Stomach (tissue), 9 donors: Measurements from ENCODE around the gene ZNF611. TPM values are rescaled to one million over a fixed set of nuclear protein-coding genes. Genes with fewer than 3 reads are reported as not detected.

Experiments used
- DNase-seq, 2 donors: peaks; one replicate each; pipeline versions ENCODE4 v3.0.0 to v3.0.0-alpha.2; 2013 to 2019
- H3K27ac ChIP-seq, 5 donors: fragments of 200-600 bp in 4 of 5; sonication (generic) in 4 of 5; one replicate each; pipeline ENCODE4 v1.5.1; 2013 to 2019; ENCODE audit warnings: mild to moderate bottlenecking in 1 of 5, moderate library complexity in 1 of 5
- H3K27me3 ChIP-seq, 3 donors: fragments of 200-600 bp; sonication (generic); one replicate each; pipeline ENCODE4 v1.5.1; 2017 to 2019; ENCODE audit warnings: mixed run types in 1 of 3
- H3K36me3 ChIP-seq, 4 donors: fragments of 200-600 bp; sonication (generic); 1 replicate in 3 of 4; 2 replicates in 1 of 4; pipeline ENCODE4 v1.5.1; 2016 to 2019
- H3K4me1 ChIP-seq, 4 donors: fragments of 200-600 bp; sonication (generic); one replicate each; pipeline ENCODE4 v1.5.1; 2016 to 2019
- H3K4me3 ChIP-seq, 4 donors: fragments of 200-600 bp; sonication (generic) in 3 of 4; one replicate each; pipeline ENCODE4 v1.5.1; 2016 to 2019; ENCODE audit warnings: mild to moderate bottlenecking in 1 of 4
- H3K9me3 ChIP-seq, 4 donors: fragments of 200-600 bp; sonication (generic); one replicate each; pipeline ENCODE4 v1.5.1; 2016 to 2019
- CTCF ChIP-seq, 7 experiments: fragments of 450-650 bp in 4 of 7; fragments of 200-600 bp in 3 of 7; sonication (generic) in 3 of 7; IDR thresholded peaks; one replicate each; pipeline ENCODE4 v1.5.1; 2016 to 2019; ENCODE audit warnings: antibody characterized with exemption in 7 of 7, control low read depth in 2 of 7, mild to moderate bottlenecking in 1 of 7
- EP300 ChIP-seq: sonication (generic); formaldehyde crosslinking; IDR thresholded peaks from one replicate; pipeline ENCODE4 v1.6.1; 2017; ENCODE audit warnings: antibody characterized with exemption
- POLR2A ChIP-seq, 4 donors: fragments of 450-650 bp; IDR thresholded peaks; one replicate each; pipeline ENCODE4 v1.6.1; 2016; ENCODE audit warnings: antibody characterized with exemption in 4 of 4, control low read depth in 2 of 4, mild to moderate bottlenecking in 1 of 4, moderate library complexity in 1 of 4
- POLR2AphosphoS5 ChIP-seq, 3 donors: sonication (generic); formaldehyde crosslinking; IDR thresholded peaks; one replicate each; pipeline ENCODE4 v1.6.1; 2016; ENCODE audit warnings: antibody characterized with exemption in 3 of 3
- whole genome bisulfite sequencing, 5 donors: extraction: QIAGEN DNeasy Blood & Tissue Kit in 3 of 5; methylation state at CpG; one replicate each; pipeline versions ENCODE4 v1.1.5 to v1.1.7; 2013 to 2018; 5-methylcytosine and 5-hydroxymethylcytosine counted together
- intact Hi-C: fragments of 100-400 bp; cut with DNase I; formaldehyde crosslinking; loops from one replicate; pipeline ENCODE4 v1.15.1; 2023; ENCODE audit warnings: low total_unique reads
- polyA plus RNA-seq, 3 donors: library from polyadenylated mRNA; stranded (reverse); fragments of 200-250 nt; gene quantifications; one replicate each; pipeline ENCODE4 v1.2.3, GENCODE V29; 2013
- total RNA-seq, 5 donors: library from RNA; depleted of rRNA; stranded (reverse); fragments of >200 nt; gene quantifications; one replicate each; pipeline versions ENCODE4 v1.1.0 to v1.2.3, GENCODE V29; 2014 to 2016
- donor health status: healthy with polysubstance abuse.
- donor health status: Bipolar disorder and iron deficiency.
- donor health status: healthy.

The ZNF611 gene
- total and polyA plus RNA-seq, 8 donors = 1.6 to 58.5 (median 6.3) TPM

GRCh38 chr19:52662631-52663030, 72.2 kb downstream of the ZNF611 start:
- Histone ChIP-seq H3K27ac (no peak overlapping the region), H3K4me3 (no peak overlapping the region), H3K4me1 (peaks cover 0 to 6% (median 0%) of the 10 kb centered on the region in 4 donors), H3K36me3 (peaks cover 4 to 58% (median 38%) of the 10 kb centered on the region in 4 donors), H3K27me3 (no peaks in the 10 kb centered on the region), H3K9me3 (peaks cover 0 to 12% (median 2%) of the 10 kb centered on the region in 4 donors)
- intact Hi-C loops = no loop called here
- no peak for TF ChIP-seq POLR2AphosphoS5 (IDR thresholded peaks at IDR 0.05)
- no peak for TF ChIP-seq EP300
- WGBS, 5 donors = 73 to 98% (median 92%) methylated on average over 3 of the region's 3 CpGs
- no peak for DNase-seq

GRCh38 chr19:52660981-52661380, 73.9 kb downstream of the ZNF611 start:
- H3K27me3 ChIP-seq = no peaks in the 10 kb centered on the region
- H3K36me3 ChIP-seq = peaks cover 4 to 73% (median 50%) of the 10 kb centered on the region in 4 donors
- no peak for DNase-seq
- no peak overlapping the region for H3K27ac ChIP-seq
- no peak for TF ChIP-seq CTCF (IDR thresholded peaks at IDR 0.05)
- TF ChIP-seq POLR2AphosphoS5 (IDR thresholded peaks at IDR 0.05) = no peak
- no peak for TF ChIP-seq EP300
- no peak for TF ChIP-seq POLR2A (IDR thresholded peaks at IDR 0.05)
- H3K4me1 ChIP-seq = peaks cover 0 to 6% (median 0%) of the 10 kb centered on the region in 4 donors
- peaks cover 0 to 13% (median 6%) of the 10 kb centered on the region in 4 donors for H3K9me3 ChIP-seq
- no peak overlapping the region for H3K4me3 ChIP-seq
- intact Hi-C loops = no loop called here
- 53 to 85% (median 80%) methylated on average over 3 of the region's 3 CpGs for WGBS, 5 donors

- DNase-seq = no peak
- TF ChIP-seq CTCF (IDR thresholded peaks at IDR 0.05) (no peak), POLR2A (IDR thresholded peaks at IDR 0.05) (no peak), POLR2AphosphoS5 (IDR thresholded peaks at IDR 0.05) (no peak), EP300 (no peak)
- Histone ChIP-seq H3K4me3 (no peak overlapping the region), H3K36me3 (peaks cover 12 to 88% (median 69%) of the 10 kb centered on the region in 4 donors), H3K9me3 (peaks cover 0 to 25% (median 4%) of the 10 kb centered on the region in 4 donors), H3K4me1 (no peaks in the 10 kb centered on the region), H3K27me3 (no peaks in the 10 kb centered on the region), H3K27ac (no peak overlapping the region)
- intact Hi-C loops = no loop called here
- WGBS, 5 donors = 74 to 83% (median 76%) methylated on average over 14 of the region's 14 CpGs
Observed at GRCh38 chr19:52659013-52659412, 75.8 kb downstream of the ZNF611 start.

GRCh38 chr19:52658595-52658994, 76.2 kb downstream of the ZNF611 start:
- intact Hi-C loops = no loop called here
- TF ChIP-seq EP300 (no peak), POLR2AphosphoS5 (IDR thresholded peaks at IDR 0.05) (no peak), POLR2A (IDR thresholded peaks at IDR 0.05) (no peak), CTCF (IDR thresholded peaks at IDR 0.05) (no peak)
- no peaks in the 10 kb centered on the region for H3K4me1 ChIP-seq
- H3K36me3 ChIP-seq = peaks cover 12 to 92% (median 73%) of the 10 kb centered on the region in 4 donors
- H3K4me3 ChIP-seq = no peak overlapping the region
- H3K27me3 ChIP-seq = no peaks in the 10 kb centered on the region
- H3K27ac ChIP-seq = no peak overlapping the region
- 63 to 76% (median 71%) methylated on average over 5 of the region's 5 CpGs for WGBS, 5 donors
- H3K9me3 ChIP-seq = peaks cover 0 to 29% (median 4%) of the 10 kb centered on the region in 4 donors
- peak in 1 of 2 donors; percentile 55 for DNase-seq

GRCh38 chr19:52653161-52653560, 81.7 kb downstream of the ZNF611 start:
- intact Hi-C loops = no loop called here
- H3K4me1 ChIP-seq = no peaks in the 10 kb centered on the region
- no peak for TF ChIP-seq EP300
- TF ChIP-seq POLR2A (IDR thresholded peaks at IDR 0.05) = no peak
- no peak for TF ChIP-seq CTCF (IDR thresholded peaks at IDR 0.05)
- no peak for TF ChIP-seq POLR2AphosphoS5 (IDR thresholded peaks at IDR 0.05)
- H3K36me3 ChIP-seq = peaks cover 17 to 74% (median 64%) of the 10 kb centered on the region in 4 donors
- H3K27ac ChIP-seq = no peak overlapping the region
- no peak overlapping the region for H3K4me3 ChIP-seq
- no peak for DNase-seq
- WGBS, 5 donors = 96 to 98% (median 97%) methylated on average over 4 of the region's 4 CpGs
- peaks cover 0 to 39% (median 12%) of the 10 kb centered on the region in 4 donors for H3K9me3 ChIP-seq
- H3K27me3 ChIP-seq = no peaks in the 10 kb centered on the region
